Epidermal melanocyte (primary cell): ENCODE measurements around the gene MS4A12.
"Not testable (repeated sequence)": the region's sequence is repeated elsewhere in the genome, so short reads cannot be mapped to it uniquely, and the experiment has no call there.

Experiments used
- DNase-seq: peaks from one replicate; pipeline ENCODE4 v3.0.0; 2011; ENCODE audit warnings: low spot score; ENCODE audit not compliant: insufficient read length

MS4A12 gene

DNA sequence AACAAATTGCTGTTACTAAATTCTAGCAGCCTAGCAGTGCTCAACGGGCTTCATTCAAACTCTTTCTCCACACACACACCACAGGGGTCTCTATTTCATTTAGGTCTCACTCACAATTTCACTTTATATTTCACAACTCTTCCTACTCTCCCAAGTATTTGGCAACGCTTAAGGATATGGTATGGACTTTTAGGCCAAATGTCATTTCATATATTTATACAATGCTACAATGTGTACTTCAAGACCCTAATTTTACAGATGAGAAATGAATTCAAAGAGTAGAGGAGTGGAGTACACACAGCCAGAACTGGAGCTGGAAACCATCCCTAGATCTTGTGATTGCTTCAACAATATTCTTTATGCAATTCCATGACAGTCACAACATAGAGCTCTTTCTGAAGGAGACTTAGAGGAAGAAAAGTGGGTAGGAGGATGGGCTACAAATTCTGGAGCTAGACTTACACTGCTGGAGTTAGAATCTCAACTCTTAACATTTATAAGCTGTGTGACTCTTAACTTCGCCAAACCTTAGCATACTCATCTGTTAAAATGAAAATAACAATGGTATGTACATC lies 20.2 kb downstream of the MS4A12 start:
- no peak for DNase-seq

DNA sequence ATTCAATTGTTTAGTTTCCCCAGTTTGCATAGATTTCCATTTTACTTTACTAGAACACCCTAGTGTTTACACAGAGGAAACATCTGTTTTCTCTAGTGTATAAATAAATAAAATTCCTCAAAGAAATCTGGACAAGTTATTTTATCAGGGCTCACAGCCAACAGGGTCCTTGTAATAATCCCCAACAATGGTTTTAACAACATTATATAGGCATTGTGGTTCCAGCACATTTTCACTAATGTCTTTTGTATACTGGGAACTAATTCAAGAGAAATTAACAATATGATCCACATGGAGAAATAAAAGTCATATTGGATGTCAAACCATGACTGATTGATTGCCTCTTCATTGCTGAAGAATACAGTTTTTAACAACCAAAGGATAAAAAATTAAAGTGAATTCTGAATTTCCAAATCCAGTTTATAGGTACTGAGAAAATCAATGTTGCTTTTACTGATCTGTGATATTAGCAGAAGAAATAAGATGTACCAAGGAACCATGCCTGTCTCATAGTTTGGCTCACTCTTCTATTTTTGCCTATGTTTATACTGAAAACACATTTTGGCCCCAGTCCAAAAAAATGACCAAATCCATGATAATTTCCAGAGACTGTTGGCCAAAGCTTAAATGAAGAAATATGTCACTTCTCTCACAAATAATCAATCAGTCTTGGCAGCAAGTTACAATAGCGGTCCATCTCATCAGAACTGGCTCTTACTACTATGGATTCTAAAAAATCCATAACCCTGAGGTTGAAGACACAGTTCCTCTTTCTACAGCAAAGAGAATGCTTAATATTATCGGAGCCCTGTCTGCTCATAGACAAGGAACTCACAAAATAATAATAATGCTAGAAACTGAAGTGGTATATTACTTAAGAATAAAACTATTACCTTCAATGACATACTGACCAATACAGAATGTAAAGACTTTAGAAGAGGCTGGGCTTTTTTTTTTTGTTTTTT lies 21.2 kb downstream of the MS4A12 start:
- DNase-seq, result no peak

DNA sequence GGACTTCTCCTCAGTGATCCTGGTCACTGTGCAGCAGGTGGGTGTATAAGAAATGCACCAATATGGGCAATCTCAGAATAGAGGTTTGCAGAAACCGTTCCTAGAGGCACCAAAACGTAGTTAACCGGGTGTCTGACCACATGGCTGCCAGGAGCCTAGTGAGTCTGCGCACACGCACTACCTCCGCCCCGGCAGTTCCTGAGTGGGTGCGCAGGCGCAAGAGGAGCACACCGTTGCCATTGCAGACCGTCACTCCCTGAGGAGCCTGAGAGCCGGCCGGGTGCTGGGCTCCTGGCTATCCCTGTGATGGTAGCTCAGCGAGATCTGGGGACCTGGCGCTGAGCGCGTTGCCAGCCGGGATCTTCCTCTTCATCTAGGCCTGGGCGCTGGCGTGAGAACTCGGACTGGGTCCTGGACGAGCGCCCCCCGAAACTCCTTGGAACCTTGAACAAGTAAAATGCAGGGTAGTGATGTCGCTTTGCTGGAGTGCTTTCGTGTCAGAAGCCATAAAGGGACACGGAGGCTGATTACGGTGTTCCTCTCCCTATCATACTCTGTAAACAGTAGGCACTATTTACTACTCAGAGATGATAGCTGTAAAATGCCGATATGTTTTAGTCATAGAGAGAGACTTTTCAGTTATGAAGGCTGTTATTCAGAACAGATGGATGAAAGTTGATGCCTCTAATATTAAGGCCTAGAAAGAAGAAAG lies 22.7 kb downstream of the MS4A12 start, which contains the start of gene MS4A13:
MS4A13 (plus strand) TSS at position 249 of the 712 bp plus-strand sequence. CDS start 2,692 bp downstream, outside the sequence.
- no peak for DNase-seq

DNA sequence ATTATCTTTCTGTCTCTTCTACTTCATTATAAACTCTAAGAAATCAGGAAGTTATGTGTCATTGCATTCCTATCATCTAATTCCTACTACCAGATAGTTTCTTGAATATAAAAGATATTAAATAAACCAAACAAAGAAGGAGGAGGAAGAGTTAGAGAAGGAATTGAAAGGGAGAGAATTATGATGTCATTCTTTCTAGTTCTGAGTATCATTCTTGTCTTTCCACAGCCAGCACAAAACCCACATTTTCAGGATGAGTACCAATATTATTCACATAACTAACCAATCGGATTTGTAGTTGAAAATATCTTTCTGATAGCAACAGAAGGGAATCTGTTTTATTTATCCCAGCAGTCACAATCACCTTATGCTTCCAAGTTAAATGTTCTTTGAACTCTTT lies 35.9 kb downstream of the MS4A12 start:
- DNase-seq, result no peak

DNA sequence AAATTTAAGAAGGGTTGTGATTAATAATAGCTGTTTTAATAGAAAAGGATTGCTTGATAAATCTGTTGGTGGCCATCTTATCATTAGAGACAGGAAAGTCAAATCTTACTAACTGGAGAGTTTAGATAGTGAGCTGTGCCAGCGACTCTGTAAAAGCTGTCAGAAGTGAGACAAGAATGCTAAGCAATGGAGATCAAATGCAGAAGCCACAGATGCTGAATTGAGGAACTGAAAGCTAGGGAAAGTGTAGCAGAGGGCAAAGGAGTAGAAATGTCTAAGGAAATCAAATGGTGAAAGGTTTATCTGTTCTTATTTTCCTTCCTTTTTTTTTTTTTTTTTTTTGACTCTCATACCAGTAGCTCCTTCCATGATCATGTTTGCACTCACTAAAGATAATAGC lies 36.4 kb downstream of the MS4A12 start:
- no peak for DNase-seq

DNA sequence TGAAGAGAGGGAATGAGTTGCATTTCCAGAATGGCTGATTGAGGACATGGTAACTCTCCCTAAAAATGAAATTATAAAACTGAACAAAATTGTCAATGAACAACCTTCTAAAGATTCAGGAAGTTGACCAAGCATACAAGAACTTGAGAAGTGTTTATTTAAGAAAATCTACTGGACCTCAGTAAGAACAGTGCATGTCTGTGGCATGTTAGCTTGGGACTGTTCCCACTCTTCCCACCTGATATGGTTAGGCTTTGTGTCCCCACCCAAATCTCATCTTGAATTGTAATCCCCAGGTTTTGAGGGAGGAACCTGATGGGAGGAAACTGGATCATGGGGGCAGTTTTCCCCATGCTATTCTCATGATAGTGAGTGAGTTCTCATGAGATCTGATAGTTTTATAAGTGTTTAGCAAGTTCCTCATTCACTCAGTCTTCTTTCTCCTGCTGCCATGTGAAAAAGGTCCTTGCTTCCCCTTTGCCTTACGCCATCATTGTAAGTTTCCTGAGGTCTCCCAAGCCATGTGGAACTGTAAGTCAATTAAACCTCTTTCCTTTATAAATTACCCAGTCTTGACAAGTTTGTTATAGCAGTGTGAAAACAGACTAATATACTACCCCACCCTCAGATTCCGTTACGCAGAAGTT lies 38.0 kb downstream of the MS4A12 start:
- no peak for DNase-seq

DNA sequence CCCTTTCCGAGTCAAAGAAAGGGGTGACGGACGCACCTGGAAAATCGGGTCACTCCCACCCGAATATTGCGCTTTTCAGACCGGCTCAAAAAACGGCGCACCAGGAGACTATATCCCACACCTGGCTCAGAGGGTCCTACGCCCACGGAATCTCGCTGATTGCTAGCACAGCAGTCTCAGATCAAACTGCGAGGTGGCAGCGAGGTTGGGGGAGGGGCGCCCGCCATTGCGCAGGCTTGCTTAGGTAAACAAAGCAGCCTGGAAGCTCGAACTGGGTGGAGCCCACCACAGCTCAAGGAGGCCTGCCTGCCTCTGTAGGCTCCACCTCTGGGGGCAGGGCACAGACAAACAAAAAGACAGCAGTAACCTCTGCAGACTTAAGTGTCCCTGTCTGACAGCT lies 39.8 kb downstream of the MS4A12 start:
- DNase-seq, result not testable (repeated sequence)

DNA sequence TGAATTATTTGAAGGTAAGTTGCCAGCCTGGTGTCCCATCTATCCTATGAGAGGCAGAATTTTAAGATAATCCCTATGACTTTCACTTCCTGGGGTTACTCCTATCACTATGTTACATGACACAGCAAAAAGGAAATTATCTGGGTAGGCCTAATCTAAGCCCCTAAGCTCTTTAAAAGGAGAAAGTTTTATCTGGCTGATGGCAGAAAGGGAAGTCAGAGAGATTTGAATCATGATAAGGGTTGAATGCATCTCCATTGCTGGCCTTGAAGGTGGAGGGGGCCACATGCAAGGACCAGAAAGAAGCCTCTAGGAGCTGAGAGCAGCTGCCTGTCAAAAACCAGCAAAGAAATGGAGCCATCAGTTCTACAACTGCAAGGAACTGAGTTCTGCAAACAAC lies 46.0 kb downstream of the MS4A12 start:
- DNase-seq, result not testable (repeated sequence)

DNA sequence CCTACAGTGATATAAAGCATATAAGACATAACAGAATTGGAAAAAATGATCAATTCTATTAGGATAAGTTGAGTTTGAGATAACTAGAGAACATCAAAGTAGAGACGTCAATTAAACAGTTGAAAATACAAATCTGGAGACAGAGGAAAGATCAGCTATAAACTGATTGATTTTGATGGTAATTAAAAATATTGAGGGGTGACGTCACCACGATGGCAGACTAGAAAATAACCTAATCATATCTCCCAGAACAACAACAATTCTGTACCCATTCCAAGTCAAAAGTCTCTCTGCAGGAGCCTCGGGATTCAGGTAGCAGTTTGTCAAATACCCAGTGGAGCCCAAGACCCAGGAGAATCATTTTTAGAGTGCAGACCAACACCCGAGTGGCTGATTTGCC lies 51.5 kb downstream of the MS4A12 start:
- DNase-seq, result no peak
